Skin of body (tissue), 2 donors: ENCODE results near the gene IFNA6. TPM values are rescaled to one million over a fixed set of nuclear protein-coding genes. Genes with fewer than 3 reads are reported as not detected.
"Not testable (repeated sequence)": the region's sequence is repeated elsewhere in the genome, so short reads cannot be mapped to it uniquely, and the experiment has no call there.

Source experiments
- DNase-seq: peaks from one replicate; lab custom pipeline; 2025; lab: John Stamatoyannopoulos, UW
- total RNA-seq: library from RNA; depleted of rRNA; stranded (reverse); fragments of >200 nt; gene quantifications from one replicate; pipeline ENCODE4 v1.2.3, GENCODE V29; 2014

IFNA6 gene
- total RNA-seq = not detected

DNA sequence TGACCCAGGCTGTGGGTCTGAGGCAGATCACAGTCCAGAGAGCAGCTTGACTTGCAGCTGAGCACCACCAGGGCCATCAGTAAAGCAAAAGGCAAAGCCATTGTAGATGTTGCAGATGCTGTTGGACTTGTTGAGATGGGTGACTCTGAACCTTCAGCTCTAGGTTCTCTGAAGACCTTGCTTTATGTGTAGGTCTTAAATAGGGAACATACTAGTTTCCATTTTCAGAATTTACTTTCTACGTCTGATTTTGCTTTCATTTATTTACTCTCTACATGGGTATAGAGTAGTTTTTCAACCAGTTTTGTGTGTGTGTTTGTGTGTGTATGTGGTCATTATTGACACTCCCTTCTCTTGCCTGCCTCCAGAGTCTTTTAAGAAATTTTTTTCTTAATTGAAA, at the start of gene IFNA6:
TSS of gene IFNA6 (minus strand) at position 101 of the 400 bp plus-strand sequence. CDS start at position 101, 0 bp downstream.
- no peak for DNase-seq

DNA sequence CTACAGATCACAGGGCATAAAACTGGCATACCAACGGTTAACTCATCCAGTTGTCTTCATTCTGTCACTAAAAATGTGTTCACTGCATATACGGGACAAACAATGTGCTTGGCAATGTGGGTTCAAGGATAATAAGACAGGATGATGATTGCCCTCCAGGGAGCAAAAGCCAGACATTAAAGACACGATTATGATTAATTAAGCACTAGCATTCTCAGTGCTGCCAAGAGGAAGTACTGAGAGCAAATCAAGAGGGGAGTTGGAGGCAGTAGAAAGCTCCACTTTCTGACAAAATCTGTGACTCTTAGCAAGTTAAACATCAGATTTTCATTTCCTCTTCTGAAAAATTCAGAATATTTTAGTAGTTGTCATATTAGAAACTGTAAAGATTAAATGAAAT, 49.3 kb upstream of the IFNA6 start:
- no peak for DNase-seq

DNA sequence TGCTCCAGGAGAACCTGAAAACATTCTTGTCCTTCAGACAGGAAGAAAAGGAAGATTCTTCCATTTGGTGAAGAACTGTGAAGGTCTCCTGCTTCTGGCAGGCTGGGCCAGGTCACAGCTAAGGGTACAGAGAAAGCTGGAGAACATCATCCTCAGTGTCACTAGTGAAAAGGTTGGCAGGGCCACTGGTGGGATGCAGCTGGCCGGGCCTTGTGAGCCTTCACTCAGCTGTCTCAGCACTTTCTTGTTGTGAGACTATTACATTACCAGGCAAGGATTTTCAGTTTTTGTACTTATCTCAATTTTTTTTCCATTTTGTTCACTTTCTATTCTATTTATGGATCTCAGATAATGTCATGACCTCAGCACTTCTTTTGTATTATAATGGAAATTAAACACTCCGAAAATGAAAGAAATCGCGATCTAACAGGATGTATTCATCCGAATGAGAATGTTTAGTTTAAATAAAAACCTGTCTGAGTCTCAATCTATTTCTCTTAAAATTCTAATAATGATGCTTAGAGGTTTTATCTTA, 48.3 kb upstream of the IFNA6 start:
- DNase-seq = no peak

DNA sequence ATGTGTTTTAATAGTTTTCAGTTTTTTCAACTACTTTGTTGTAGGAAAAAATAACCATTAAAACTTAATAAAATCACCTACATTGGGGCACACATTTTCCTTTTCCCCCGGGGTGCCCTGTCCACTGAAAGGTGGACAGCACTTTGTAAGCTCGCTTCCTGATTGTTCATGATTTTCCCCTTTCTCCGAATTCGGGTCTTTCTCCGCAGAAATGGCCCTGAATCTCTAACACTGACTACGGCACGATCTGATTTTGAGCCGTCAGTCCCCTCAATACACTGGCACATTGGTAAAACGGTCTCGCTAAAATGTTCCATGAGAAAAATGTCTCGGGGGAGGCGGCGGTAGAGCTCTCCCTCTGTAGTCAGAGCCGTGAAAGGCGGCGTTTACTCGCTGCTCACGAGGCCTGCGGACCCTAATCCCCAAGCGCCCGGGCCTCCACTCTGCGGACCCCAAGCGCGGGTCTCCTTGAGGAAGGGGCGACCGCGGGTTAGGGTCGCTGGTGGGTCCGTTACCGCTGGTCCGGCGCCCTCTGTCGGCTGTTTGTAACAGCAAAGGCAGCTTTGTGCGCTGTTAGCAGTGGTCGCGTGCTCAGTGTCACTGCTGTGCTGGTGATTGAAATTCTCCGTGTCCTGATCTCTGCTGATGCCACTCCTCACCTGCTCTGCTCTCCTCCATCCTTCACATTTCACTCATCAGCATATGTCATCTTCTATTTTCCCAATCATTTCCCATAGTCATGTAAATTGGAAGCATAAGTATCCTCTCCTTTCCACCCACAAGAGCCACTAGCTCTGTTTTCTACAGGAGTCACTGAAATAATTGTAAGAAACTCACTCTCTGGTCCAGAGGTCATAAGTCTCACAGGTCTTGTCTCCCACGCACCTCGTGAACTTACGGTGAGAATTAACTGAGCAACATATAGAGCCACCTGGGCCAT, 45.4 kb upstream of the IFNA6 start:
- no peak for DNase-seq

DNA sequence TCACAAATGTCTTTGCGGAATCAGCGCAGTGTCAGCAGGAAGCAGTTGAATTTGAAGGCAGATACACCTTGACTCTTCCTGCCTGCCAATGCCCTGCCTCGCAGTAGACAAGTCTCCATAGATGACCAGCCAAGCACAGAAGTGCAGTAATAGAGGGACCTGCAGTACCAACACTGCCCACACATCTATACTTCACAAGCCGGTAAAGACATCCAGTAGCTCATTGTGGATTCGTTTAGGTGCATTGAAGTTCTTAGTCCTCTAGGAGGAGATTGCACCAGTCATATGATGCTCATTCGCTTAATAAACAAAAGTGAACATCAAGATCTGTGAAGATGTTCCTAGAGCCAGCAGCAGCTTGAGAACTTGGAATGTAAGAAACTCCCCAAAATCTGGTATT, 41.6 kb upstream of the IFNA6 start:
- no peak for DNase-seq

DNA sequence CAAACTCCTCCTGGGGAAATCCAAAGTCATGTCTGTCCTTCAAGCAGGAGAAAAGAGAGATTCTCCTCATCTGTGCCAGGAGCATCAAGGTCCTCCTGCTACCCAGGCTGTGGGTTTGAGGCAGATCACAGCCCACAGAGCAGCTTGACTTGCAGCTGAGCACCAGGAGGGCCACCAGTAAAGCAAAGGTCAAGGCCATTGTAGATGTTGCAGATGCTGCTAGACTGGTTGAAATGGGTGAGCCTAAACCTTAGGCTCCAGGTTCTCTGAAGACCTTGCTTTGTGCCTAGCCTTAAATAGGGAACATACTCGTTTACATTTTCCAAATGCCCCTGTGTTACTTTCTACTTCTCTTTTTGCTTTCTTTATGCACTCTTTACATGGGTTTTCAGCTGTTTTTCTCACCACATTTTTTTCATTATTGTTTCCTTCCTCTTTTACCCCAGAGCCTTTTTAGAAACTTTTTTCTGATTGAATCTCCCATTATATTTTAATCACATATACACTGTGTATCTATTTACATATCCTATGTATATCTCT, 34.5 kb upstream of the IFNA6 start, which contains the start of gene IFNA2:
TSS of gene IFNA2 (minus strand) at position 268 of the 540 bp plus-strand sequence. CDS start at position 199, 69 bp downstream.
- DNase-seq = no peak

DNA sequence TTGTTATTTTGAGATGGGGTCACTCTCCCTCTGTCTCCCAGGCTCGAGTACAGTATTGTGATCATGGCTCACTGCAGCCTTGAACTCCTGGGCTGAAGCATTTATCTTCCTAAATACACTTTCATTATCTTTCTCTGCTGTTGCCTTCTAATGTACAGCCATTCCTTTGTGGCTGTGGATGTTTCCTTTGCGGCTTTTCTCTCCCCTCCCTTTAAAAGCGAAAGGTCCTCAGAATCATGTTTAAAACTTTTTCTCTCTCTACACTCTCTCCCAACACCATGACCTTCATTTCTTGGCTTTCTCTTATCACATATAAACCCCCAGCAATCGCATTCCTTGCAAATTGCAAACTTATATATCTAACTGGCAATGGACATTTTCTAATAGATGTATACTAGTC, 32.9 kb upstream of the IFNA6 start:
- no peak for DNase-seq

DNA sequence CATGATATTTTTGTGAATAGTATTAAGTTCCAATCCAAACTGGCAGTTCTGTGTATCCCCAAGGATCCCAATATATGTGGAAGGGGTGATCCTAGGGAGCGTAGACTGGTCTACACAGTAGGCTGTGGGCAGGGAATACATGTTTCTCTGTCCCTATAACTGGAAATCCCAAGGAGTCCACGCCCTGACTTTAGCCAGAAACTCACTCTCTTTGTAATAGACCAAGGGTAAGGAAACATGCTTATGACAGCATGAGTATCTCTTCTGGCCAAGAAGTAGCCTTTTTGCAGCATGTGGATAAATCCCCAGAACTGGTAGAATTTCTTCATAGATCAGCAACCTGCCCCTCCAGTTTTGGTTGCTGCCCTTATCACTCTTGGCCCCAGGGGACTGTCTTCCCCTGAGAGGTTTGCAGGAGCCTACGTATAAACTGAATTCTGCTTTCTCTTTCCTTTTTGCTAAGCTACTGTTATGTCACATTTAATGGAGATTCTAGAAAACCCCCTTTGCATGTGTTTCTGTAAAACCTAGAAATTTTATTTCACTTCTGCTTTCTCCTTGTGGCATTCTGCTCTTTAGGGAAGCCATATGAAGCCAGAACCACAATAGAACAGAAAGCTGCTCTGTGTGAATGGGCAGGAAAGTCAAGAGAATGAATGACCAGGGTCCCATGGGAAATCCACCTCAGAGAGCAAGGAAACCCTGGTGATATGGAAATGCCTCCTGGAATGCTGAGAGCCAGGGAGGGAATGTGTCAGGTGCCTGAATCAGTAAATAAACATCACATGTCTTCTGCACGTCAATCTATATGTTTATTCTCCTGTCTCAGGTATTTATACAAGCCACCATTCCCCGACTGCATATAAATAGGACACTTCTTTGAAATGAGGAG, 31.0 kb upstream of the IFNA6 start:
- DNase-seq = no peak

DNA sequence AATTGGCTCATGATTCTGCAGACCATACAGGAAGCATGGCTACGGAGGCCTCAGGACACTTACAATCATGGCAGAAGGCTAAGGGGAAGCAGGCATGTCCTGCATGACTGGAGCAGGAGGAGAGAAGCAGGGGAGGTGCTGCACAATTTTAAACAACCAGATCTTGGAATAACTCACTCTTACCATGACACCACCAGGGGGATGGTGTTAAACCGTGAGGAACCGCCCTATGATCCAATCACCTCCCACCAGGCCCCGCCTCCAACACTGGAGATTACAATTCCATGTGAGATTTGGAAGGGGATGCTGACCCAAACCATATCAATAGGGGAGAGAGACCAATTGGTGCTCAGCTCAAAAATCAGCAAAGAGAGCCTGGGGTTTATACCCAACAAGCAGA, 20.8 kb upstream of the IFNA6 start:
- not testable (repeated sequence) for DNase-seq

DNA sequence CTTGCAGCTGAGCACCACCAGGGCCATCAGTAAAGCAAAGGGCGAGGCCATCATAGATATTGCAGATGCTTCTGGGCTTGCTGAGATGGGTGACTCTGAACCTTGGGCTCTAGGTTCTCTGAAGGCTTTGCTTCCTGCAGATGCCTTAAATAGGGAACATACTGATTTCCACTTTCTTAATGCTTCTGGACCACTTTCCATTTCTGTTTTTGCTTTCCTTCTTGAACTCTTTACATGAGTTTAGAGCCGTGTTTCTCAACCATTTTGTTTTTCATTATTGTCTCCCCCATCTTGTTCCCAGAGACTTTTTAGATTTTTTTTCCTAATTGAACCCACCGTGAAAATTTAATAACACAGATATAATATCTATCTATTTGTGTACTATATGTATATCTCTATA, 17.3 kb upstream of the IFNA6 start, which contains the start of gene IFNA13:
TSS of gene IFNA13 (minus strand) at position 101 of the 400 bp plus-strand sequence. CDS start at position 54, 47 bp downstream.
- DNase-seq = no peak

DNA sequence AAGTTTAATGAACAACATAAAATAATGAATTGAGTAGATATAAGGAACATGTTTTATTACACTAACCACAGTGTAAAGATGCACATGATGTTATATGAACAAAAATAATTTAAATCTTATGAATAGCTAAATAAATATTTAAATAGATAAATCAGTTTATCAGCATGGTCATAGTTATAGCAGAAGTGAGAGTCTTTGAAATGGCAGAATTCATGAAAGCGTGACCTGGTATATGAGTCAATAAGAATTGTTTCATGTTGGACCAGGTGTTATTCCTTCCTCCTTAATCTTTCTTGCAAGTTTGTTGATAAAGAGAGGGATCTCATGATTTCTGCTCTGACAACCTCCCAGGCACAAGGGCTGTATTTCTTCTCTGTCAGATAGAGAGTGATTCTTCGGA, 16.5 kb upstream of the IFNA6 start:
- DNase-seq = not testable (repeated sequence)

DNA sequence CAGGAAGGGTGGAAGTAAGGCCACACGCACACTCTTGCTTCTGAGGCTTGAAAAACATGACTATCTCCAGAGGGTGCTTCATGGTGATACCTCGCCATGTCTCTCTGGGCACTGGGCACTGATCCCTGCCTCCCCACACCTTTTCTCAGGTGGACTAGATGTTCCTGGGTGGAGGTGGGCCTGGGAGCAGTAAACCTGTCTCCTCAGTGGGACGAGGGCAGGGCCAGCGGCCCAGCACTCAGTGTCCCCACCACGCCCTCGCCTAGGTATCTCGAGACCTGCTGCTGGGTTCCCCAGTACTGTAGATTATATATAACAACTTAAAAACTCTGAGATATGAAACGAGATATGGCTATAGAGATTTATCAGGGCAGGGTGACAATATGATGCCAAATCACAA, 11.6 kb upstream of the IFNA6 start:
- no peak for DNase-seq

DNA sequence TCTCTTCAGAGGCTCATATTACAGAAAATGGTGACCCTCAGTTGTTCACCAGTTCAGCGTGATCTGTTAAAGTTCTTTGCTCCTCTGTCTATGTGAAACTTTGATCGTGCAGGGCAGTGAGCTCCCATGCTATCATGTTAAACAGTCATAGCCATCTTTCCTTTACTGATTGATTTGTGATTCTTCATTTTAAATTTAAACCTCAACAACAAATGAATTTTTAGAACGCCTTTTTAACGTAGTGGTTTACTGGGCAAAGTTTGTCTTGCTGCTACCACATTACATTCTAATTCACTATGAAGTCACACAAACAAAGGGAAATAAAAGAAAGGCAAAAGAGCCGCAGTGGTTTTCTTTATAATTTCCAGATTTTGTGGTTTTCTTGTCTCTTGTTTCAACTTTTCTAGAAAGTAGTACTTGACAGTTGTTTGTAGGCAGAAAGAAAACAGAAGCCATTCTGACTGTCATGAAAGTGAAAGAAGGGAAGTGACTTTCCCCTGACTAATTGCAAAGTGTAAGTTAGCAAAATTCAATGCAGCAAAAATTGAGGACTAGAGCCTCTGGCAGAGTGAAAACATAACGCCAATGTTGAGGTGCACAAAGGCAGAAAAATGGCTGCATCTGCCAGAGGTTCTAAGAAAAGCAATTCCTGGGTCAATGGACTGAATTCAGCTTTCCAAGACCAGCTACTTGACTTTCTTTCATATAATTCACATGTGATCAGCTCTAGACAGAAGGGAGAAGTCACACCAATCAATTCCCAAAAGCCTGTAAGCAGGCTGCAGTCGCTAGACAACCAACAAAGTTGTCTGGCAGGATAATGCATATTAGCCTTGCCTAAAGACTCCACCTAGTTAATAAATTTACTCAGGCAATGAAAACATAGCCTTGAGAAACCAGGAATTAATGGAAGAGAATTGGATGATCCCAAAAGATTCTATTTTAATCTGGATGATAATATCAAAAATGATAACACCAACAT, 7.1 kb upstream of the IFNA6 start:
- DNase-seq = peak; percentile 2

DNA sequence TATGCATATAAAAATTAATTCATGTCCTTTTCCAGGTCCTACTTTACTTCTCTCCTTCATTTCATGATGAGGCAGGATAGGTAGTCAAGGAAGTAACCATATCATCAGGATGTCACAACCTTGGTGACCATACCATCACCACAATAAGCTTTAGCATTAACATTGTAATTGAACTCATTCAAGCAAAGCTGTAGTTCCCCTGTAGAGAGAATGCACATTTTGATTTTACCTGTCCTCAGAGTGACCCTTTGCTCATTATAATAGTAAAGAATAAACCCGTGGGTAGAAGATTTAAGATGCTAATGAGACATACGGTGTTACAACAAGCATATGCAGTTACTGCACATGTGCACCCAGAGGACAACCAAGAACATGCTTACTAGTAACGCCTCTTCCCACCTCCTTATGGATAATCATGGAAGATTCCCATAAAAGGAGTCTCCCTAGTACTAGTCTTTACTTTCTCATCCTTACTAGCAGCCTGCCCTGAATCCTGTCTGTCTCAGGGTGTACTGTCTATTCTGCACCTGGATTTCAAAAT, 2.2 kb downstream of the IFNA6 start:
- DNase-seq = no peak

DNA sequence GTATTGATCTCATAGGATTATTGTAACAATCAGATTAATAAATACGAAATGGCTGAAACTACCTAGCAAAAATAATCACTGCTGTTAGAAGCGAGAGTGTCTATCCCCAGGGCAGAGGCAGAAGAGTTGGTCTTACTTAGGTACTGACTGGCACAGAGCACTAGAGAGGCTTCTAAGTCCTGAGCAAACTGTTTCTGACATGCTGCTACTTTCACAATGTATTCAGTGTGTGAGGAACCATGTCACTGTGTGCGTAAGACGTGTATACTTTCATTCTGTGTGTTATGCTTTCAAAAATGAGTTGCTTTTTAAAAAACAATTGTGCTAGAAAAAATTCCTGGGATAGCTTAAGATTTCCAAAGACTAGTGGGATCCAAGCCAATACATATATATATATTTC, 10.0 kb downstream of the IFNA6 start:
- DNase-seq = no peak

DNA sequence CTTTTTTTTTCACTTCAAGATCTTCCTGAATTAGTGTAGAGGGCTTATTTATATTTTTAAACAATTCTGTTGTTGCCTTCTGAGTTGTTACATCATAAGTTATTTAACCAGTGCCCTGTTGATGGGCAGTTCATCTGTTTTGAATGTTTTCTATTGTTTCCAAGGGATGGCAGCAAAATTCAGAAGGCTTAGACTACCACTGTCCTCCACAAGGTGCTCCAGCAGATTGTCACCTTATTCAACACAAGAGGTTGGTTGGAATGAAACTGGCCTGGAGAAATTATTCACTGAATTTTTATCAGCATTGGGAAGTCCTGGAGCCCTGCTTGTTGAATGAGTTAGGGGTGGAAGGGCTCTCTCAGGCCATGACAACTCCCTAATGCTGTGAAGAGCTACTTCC, 14.2 kb downstream of the IFNA6 start:
- no peak for DNase-seq

DNA sequence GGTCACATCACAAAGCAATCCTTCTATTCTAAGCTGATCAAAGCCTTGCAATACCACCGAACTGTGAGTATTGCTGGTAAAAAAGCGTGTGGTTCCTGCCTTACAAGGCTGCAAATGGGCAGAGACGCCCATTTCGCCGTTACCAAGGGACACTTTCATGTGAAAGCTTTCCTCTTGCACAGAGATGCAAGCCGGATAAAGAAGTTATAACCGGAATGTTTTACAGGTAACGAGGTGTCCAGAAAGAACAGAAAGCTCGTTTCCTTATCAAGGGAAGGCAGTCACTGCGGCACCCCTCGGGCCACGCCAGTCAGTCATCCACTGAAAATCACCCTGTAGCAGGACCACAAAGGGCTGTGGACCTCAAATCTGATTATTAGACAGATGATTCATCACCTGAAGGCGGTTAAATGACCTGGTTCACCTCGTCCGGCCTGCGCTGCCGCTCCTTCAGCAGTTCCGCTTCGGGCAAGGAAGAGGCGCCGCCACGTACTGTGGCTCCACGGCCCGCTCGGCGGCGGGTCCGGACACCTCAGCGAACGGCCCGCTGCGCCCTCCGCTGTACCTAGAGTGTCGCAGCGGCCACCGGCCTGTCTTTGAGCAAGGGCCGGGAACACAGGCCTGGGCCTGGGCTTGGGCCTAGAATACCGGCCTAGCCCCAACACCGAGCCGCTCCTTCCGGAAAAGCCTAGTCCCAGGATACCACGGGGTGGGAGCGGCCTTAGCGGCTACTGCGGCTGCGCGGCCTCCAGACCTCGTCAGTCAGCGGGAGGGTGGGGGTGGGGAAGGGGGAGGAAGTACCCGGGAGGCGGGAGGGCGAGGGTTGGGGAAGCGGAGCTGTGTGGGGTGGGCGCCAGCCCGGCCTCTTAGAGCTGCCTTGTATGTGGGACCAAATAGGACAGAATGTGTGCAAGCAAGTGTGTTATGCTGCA, 15.7 kb downstream of the IFNA6 start, which contains the start of gene KLHL9:
TSS of gene KLHL9 (minus strand) at position 704 of the 932 bp plus-strand sequence. CDS start at position 159, 545 bp downstream.
- DNase-seq = peak; percentile 97

DNA sequence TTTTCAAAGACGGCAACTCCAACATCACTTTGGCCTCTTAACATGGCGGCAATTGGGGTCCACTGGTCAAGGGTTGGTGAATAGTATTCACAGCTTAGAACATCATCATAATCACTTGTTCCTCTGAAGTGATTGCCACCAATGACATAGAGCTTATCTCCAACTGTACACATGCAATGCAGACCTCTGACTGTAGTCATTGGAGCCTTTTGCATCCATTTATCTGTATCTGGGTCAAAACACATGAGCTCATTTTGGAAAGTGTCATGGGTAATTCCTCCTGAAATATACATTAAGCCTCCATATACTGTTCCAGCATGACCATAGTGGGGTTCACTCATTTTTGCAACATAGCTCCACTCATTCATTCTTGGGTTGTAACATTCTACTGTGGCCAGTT, 17.5 kb downstream of the IFNA6 start:
- DNase-seq = no peak
